A549 (cell line): ENCODE measurements around the gene PPP1R14B. TPM values are rescaled to one million over a fixed set of nuclear protein-coding genes. Genes with fewer than 3 reads are reported as not detected.

Experiments
- ATAC-seq, 2 experiments: fragments of 200-7000 bp in 1 of 2; fragments of >200 bp in 1 of 2; cut with Nextera tagmentation in 1 of 2; cut with Tn5 transposase in 1 of 2; 3 replicates each; pipeline versions ENCODE4 v1.8.0 to v1.9.1; 2018 to 2020; ENCODE audit warnings: mild to moderate bottlenecking in 1 of 2, moderate library complexity in 1 of 2
- CTCF ChIA-PET: fragments of 300-600 bp; sonication (Branson Sonifier 250); formaldehyde crosslinking; extraction: SDS; loops from one replicate; lab custom pipeline; 2021; ENCODE audit warnings: antibody characterized with exemption, inconsistent platforms; lab: Yijun Ruan, JAX
- POLR2A ChIA-PET: fragments of 350-600 bp; formaldehyde crosslinking; extraction: SDS; loops from one replicate; lab custom pipeline; 2021; ENCODE audit warnings: antibody characterized with exemption, inconsistent platforms; lab: Yijun Ruan, JAX
- DNase-seq, 2 experiments: peaks; one replicate each; pipeline versions ENCODE4 v3.0.0 to v3.0.0-alpha.2; 2011 to 2016; ENCODE audit warnings: low read depth in 1 of 2, low spot score in 1 of 2
- FAIRE-seq: peaks from 2 replicates; lab custom pipeline; 2011; peaks lifted over from hg19 to GRCh38; lab: Jason Lieb, UNC
- H3K27ac ChIP-seq, 2 experiments: fragments of >200 bp; sonication (Bioruptor Twin); formaldehyde crosslinking; 3 replicates each; pipeline ENCODE4 v1.5.1; 2016 to 2017
- H3K4me1 ChIP-seq: fragments of >200 bp; sonication (Bioruptor Twin); formaldehyde crosslinking; 3 replicates; pipeline ENCODE4 v1.6.1; 2016
- H3K4me2 ChIP-seq: fragments of >200 bp; sonication (Bioruptor Twin); formaldehyde crosslinking; 3 replicates; pipeline ENCODE4 v1.6.1; 2016
- H3K4me3 ChIP-seq: fragments of >200 bp; sonication (Bioruptor Twin); formaldehyde crosslinking; 3 replicates; pipeline ENCODE4 v1.5.1; 2016
- H3K9me3 ChIP-seq: fragments of >200 bp; sonication (Bioruptor Twin); formaldehyde crosslinking; 3 replicates; pipeline ENCODE4 v1.6.1; 2016
- CBX2 ChIP-seq: fragments of 200-600 bp; sonication (generic); IDR thresholded peaks from 2 replicates; pipeline ENCODE4 v1.6.1; 2016; ENCODE audit warnings: low read depth, mild to moderate bottlenecking, borderline replicate concordance
- CBX8 ChIP-seq: fragments of 200-600 bp; sonication (generic); IDR thresholded peaks from 2 replicates; pipeline ENCODE4 v1.6.1; 2016
- CHD2 ChIP-seq: fragments of 150-350 bp; IDR thresholded peaks from 2 replicates; pipeline ENCODE4 v1.6.1; 2014; ENCODE audit warnings: low read length; ENCODE audit not compliant: partially characterized antibody
- CHD4 ChIP-seq: fragments of 200-600 bp; sonication (generic); IDR thresholded peaks from 2 replicates; pipeline ENCODE4 v1.6.1; 2016; ENCODE audit warnings: antibody characterized with exemption, mild to moderate bottlenecking, borderline replicate concordance
- EHF ChIP-seq: fragments of 250-450 bp; sonication (Bioruptor Pico); IDR thresholded peaks from 2 replicates; pipeline ENCODE4 v1.5.0; 2020; ENCODE audit warnings: mild to moderate bottlenecking
- EP300 ChIP-seq, 2 experiments: fragments of >200 bp; sonication (Bioruptor Twin); formaldehyde crosslinking; IDR thresholded peaks; 2 replicates in 1 of 2; 3 replicates in 1 of 2; pipeline ENCODE4 v1.6.1; 2016 to 2017
- ESRRA ChIP-seq: fragments of 150-350 bp; IDR thresholded peaks from 2 replicates; pipeline ENCODE4 v1.6.1; 2014; ENCODE audit warnings: mild to moderate bottlenecking, low read length, borderline replicate concordance
- FOSB ChIP-seq: fragments of 250-450 bp; sonication (Bioruptor Pico); IDR thresholded peaks from 2 replicates; pipeline ENCODE4 v1.5.0; 2020; ENCODE audit warnings: mild to moderate bottlenecking, moderate library complexity
- FOXS1 ChIP-seq: fragments of 250-450 bp; sonication (Bioruptor Pico); IDR thresholded peaks from 2 replicates; pipeline ENCODE4 v1.5.0; 2020; ENCODE audit warnings: mild to moderate bottlenecking, moderate library complexity
- GATA3 ChIP-seq: IDR thresholded peaks from 2 replicates; pipeline ENCODE4 v1.6.1; 2012; ENCODE audit warnings: borderline replicate concordance
- HDAC2 ChIP-seq: fragments of 200-600 bp; sonication (generic); IDR thresholded peaks from 2 replicates; pipeline ENCODE4 v1.6.1; 2016
- HES2 ChIP-seq: fragments of >200 bp; sonication (Bioruptor Twin); formaldehyde crosslinking; IDR thresholded peaks from 2 replicates; pipeline ENCODE4 v1.6.1; 2016
- HMGXB4 ChIP-seq: fragments of 250-450 bp; sonication (Bioruptor Pico); IDR thresholded peaks from 2 replicates; pipeline ENCODE4 v1.5.0; 2021; ENCODE audit warnings: mild to moderate bottlenecking, moderate library complexity, borderline replicate concordance
- HOXB13 ChIP-seq: fragments of 250-450 bp; sonication (Bioruptor Pico); IDR thresholded peaks from 2 replicates; pipeline ENCODE4 v1.5.0; 2020; ENCODE audit warnings: low read depth, mild to moderate bottlenecking, moderate library complexity
- JUN ChIP-seq, 2 experiments: fragments of >200 bp; sonication (Bioruptor Twin); formaldehyde crosslinking; IDR thresholded peaks; 2 replicates in 1 of 2; 3 replicates in 1 of 2; pipeline ENCODE4 v1.6.1; 2016 to 2017
- KDM1A ChIP-seq: fragments of 200-600 bp; sonication (generic); IDR thresholded peaks from 2 replicates; pipeline ENCODE4 v1.6.1; 2016; ENCODE audit warnings: low read depth, mild to moderate bottlenecking
- MAFK ChIP-seq: fragments of 450-650 bp; IDR thresholded peaks from 2 replicates; pipeline ENCODE4 v1.6.1; 2014; ENCODE audit not compliant: partially characterized antibody
- MAZ ChIP-seq: fragments of 150-350 bp; IDR thresholded peaks from 2 replicates; pipeline ENCODE4 v1.6.1; 2014; ENCODE audit warnings: antibody characterized with exemption, low read depth, low read length, borderline replicate concordance
- NPAS2 ChIP-seq: fragments of 250-450 bp; sonication (Bioruptor Pico); IDR thresholded peaks from 2 replicates; pipeline ENCODE4 v1.8.0; 2022; ENCODE audit warnings: mild to moderate bottlenecking, moderate library complexity, borderline replicate concordance
- PHF8 ChIP-seq: fragments of 200-600 bp; sonication (generic); IDR thresholded peaks from 2 replicates; pipeline ENCODE4 v1.6.1; 2016; ENCODE audit warnings: low read depth, mild to moderate bottlenecking, antibody characterized with exemption, moderate library complexity, borderline replicate concordance
- POLR2A ChIP-seq: IDR thresholded peaks from 2 replicates; pipeline ENCODE4 v1.6.1; 2012; ENCODE audit warnings: mild to moderate bottlenecking, low read length
- WGBS: methylation state at CpG from one replicate; pipeline ENCODE4 v1.1.6; 2017; ENCODE audit errors: missing lambda C conversion rate; 5-methylcytosine and 5-hydroxymethylcytosine counted together
- polyA plus RNA-seq, 4 experiments: library from polyadenylated mRNA; depleted of rRNA in 3 of 4; stranded (reverse); fragments of >200 nt; fragmentation: RNase III in 1 of 4; extraction: RNeasy Plus Mini Kit Qiagen cat#74134 plus additional on column Dnase treatment in 1 of 4; gene quantifications; 2 replicates in 3 of 4; 3 replicates in 1 of 4; pipeline ENCODE4 v1.2.3, GENCODE V29; 2011 to 2017
- TF ChIP-seq, protein P1 (sequence below): fragments of >200 bp; sonication (Bioruptor Twin); formaldehyde crosslinking; IDR thresholded peaks from 3 replicates; pipeline ENCODE4 v1.5.1; 2016
- TF ChIP-seq, protein P2 (sequence below): IDR thresholded peaks from 2 replicates; pipeline ENCODE4 v1.6.1; 2012; ENCODE audit warnings: low read depth, borderline replicate concordance
- TF ChIP-seq, protein P3 (sequence below): fragments of >200 bp; sonication (Bioruptor Twin); formaldehyde crosslinking; IDR thresholded peaks from 3 replicates; pipeline ENCODE4 v1.6.1; 2016

PPP1R14B gene
- polyA plus RNA-seq, 2 of the 4 experiments (the other 2 are of a cell fraction) = 152 to 154 TPM

GRCh38 chr11:64227405-64227956 lies 19.3 kb downstream of the PPP1R14B start:
- FAIRE-seq = no peak
- CTCF ChIA-PET = interaction anchor here (0.6 to 19.9 kb wide), 7 partner anchors 9 to 76 kb away, joined by 3 to 254 read pairs (median 10); partner anchors contain the start of genes ESRRA, FERMT3 and PLCB3
- no peak for TF ChIP-seq NPAS2 (CRISPR knock-in tag)
- no peak for TF ChIP-seq CHD2
- no peak for TF ChIP-seq HOXB13 (CRISPR knock-in tag)
- TF ChIP-seq HMGXB4 (CRISPR knock-in tag) = no peak
- TF ChIP-seq FOSB (CRISPR knock-in tag) = no peak
- no peak for TF ChIP-seq POLR2A
- no peak for TF ChIP-seq CBX2
- no peak for TF ChIP-seq CBX8
- TF ChIP-seq KDM1A = no peak
- no peak for TF ChIP-seq MAFK
- no peak for TF ChIP-seq MAZ
- TF ChIP-seq GATA3 = no peak
- TF ChIP-seq HES2 = no peak
- no peak for TF ChIP-seq HDAC2
- no peak for TF ChIP-seq FOXS1 (CRISPR knock-in tag)
- no peak for TF ChIP-seq JUN (IDR thresholded peaks at IDR 0.05)
- TF ChIP-seq, all 56 proteins: peak for 0
- peaks cover 46% of the 10 kb centered on the region for H3K4me1 ChIP-seq
- POLR2A ChIA-PET = interaction anchor here (2.9 kb wide), 1 partner anchor 42 kb away, joined by 16 read pairs; the partner anchor contains the start of gene STIP1
- H3K4me3 ChIP-seq = peak overlapping the region; percentile 97; the same call in 2 of the 3 replicates
- peak overlapping the region; percentile 100 for H3K4me2 ChIP-seq
- DNase-seq (no peak), ATAC-seq (no peak)
- H3K9me3 ChIP-seq = no peaks in the 10 kb centered on the region
- 93% methylated on average over 3 of the region's 3 CpGs for WGBS
- H3K27ac ChIP-seq = peak overlapping the region in 1 of 2 experiments; percentile 93; a peak in 4 of 6 replicates

DNA sequence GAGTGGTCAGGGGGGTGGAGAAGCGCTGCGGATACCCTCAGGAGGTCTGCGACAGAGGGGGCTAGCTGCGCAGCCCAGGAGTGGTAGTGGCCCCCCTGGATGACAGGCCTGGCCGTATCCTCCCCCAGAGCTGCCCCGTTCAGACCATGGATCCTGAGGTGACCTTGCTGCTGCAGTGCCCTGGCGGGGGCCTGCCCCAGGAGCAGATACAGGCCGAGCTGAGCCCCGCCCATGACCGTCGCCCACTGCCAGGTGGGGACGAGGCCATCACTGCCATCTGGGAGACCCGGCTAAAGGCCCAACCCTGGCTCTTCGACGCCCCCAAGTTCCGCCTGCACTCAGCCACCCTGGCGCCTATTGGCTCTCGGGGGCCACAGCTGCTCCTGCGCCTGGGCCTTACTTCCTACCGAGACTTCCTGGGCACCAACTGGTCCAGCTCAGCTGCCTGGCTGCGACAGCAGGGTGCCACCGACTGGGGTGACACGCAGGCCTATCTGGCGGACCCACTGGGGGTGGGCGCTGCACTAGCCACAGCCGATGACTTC lies 20.2 kb downstream of the PPP1R14B start:
- peak; percentile 16 to 44; a peak in 5 of 6 replicates for ATAC-seq
- TF ChIP-seq ESRRA = 0 out of 2 replicates have a peak, but pooled peaks have one; percentile 2
- no peak for TF ChIP-seq CHD4
- POLR2A ChIA-PET = interaction anchor here (0.8 to 2.9 kb wide), 9 partner anchors 12 to 355 kb away, joined by 3 to 16 read pairs (median 4); partner anchors contain the start of genes FKBP2, PPP1R14B and STIP1

DNA sequence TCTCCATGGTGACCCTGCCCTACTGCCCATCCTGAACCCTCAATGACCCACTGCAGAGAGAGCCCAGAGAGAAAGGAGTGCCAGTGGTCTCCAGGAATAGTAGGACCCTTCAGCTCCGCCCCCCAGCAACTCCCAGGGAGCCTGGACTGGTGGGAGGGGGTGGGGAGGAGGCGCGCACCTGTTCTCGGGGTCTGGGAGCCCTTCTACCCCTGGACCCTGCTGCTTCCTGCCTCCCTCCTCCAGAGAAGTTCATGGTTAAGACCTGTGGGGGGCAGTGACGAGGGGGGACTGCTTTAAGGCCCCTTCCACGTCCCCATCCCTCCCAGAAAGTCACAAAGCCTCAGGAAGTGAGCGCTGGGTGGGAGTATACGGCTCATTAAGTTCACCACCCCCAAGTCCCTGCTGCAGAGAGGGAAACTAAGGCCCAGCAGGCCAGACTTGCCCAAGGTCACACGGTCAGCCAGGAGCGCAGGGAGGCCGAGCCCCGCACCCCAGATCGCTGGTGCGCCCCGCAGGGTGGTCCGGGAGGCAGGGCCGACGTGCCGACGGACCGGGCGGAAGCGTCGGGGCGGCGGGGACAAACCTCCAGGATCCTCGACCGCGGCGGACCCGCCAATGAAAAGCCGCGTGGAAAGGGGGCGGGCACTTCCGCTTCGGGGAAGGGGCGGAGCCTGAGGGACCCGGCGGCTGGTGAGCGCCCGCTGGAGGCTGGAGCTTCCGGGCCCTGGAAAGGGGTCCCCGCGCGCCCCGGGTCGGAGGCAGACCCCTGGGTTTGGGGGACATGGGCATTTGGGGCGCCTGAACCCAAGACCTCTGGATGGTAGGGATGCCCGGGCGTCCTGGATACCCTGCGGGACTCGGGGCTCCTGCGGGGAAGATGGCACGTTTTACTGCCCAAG lies 20.9 kb downstream of the PPP1R14B start, which contains the start of the genes NUDT22 and TRPT1:
NUDT22 (plus strand) TSS at position 667 of the 899 bp plus-strand sequence. CDS start 379 bp downstream, outside the sequence.
TRPT1 (minus strand) TSS at position 579 of the 899 bp plus-strand sequence; CDS start at position 253, 326 bp downstream.
- FAIRE-seq (no peak), DNase-seq (peak; percentile 80 to 90), ATAC-seq (peak; percentile 77 to 83)
- H3K4me2 ChIP-seq = peak within 1 kb of the TSS; percentile 100
- ChIA-PET POLR2A (interaction anchor here (0.6 to 2.9 kb wide), 11 partner anchors 13 to 354 kb away, joined by 3 to 16 read pairs (median 4); partner anchors contain the start of genes FKBP2, PPP1R14B, PRDX5 and STIP1), CTCF (interaction anchor here (1.4 to 19.9 kb wide), 9 partner anchors 9 to 77 kb away, joined by 3 to 254 read pairs (median 10); partner anchors contain the start of genes ESRRA, FERMT3 and PLCB3)
- peaks cover 30% of the 10 kb centered on the region for H3K4me1 ChIP-seq
- H3K9me3 ChIP-seq = no peaks in the 10 kb centered on the region
- H3K27ac ChIP-seq = peak within 1 kb of the TSS; percentile 93 to 99
- H3K4me3 ChIP-seq = peak within 1 kb of the TSS; percentile 97
- WGBS = 2% methylated on average over 17 of the region's 54 CpGs
- TF ChIP-seq EHF (CRISPR knock-in tag) (no peak), POLR2A (peak; percentile 67), MAZ (no peak), ESRRA (peak; percentile 1; the same call in 1 of the 2 replicates), PHF8 (peak; percentile 68; the same call in 1 of the 2 replicates), EP300 (IDR thresholded peaks at IDR 0.05) (no peak), JUN (IDR thresholded peaks at IDR 0.05) (peak; percentile 48 to 74; a peak in 4 of 5 replicates)
- TF ChIP-seq, protein P1, sequence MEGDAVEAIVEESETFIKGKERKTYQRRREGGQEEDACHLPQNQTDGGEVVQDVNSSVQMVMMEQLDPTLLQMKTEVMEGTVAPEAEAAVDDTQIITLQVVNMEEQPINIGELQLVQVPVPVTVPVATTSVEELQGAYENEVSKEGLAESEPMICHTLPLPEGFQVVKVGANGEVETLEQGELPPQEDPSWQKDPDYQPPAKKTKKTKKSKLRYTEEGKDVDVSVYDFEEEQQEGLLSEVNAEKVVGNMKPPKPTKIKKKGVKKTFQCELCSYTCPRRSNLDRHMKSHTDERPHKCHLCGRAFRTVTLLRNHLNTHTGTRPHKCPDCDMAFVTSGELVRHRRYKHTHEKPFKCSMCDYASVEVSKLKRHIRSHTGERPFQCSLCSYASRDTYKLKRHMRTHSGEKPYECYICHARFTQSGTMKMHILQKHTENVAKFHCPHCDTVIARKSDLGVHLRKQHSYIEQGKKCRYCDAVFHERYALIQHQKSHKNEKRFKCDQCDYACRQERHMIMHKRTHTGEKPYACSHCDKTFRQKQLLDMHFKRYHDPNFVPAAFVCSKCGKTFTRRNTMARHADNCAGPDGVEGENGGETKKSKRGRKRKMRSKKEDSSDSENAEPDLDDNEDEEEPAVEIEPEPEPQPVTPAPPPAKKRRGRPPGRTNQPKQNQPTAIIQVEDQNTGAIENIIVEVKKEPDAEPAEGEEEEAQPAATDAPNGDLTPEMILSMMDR = peak; percentile 28; the same call in 2 of the 3 replicates
- TF ChIP-seq, protein P2, sequence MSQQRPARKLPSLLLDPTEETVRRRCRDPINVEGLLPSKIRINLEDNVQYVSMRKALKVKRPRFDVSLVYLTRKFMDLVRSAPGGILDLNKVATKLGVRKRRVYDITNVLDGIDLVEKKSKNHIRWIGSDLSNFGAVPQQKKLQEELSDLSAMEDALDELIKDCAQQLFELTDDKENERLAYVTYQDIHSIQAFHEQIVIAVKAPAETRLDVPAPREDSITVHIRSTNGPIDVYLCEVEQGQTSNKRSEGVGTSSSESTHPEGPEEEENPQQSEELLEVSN = peak; percentile 61; the same call in 1 of the 2 replicates
- TF ChIP-seq, protein P3, sequence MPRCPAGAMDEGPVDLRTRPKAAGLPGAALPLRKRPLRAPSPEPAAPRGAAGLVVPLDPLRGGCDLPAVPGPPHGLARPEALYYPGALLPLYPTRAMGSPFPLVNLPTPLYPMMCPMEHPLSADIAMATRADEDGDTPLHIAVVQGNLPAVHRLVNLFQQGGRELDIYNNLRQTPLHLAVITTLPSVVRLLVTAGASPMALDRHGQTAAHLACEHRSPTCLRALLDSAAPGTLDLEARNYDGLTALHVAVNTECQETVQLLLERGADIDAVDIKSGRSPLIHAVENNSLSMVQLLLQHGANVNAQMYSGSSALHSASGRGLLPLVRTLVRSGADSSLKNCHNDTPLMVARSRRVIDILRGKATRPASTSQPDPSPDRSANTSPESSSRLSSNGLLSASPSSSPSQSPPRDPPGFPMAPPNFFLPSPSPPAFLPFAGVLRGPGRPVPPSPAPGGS = peak; percentile 70; the same call in 2 of the 3 replicates

More for the DNA sequence above, 20.2 kb downstream of the PPP1R14B start:
- Histone ChIP-seq H3K9me3 (no peaks in the 10 kb centered on the region), H3K27ac (peak overlapping the region; percentile 93 to 99), H3K4me2 (peak overlapping the region; percentile 100), H3K4me1 (peaks cover 37% of the 10 kb centered on the region), H3K4me3 (peak overlapping the region; percentile 97)
- DNase-seq (no peak), FAIRE-seq (no peak)
- 21% methylated on average over 12 of the region's 26 CpGs for WGBS
- CTCF ChIA-PET = interaction anchor here (0.8 to 19.9 kb wide), 9 partner anchors 9 to 76 kb away, joined by 4 to 254 read pairs (median 10); partner anchors contain the start of genes ESRRA, FERMT3 and PLCB3
